Ectodermal cell (in vitro differentiated cells): Measurements from ENCODE around the gene ARF6.

Experiments
- H3K27ac ChIP-seq: 2 replicates; pipeline ENCODE4 v1.7.0; 2013; ENCODE audit warnings: mild to moderate bottlenecking, low read depth, low read length; ENCODE audit not compliant: insufficient read depth, poor library complexity, severe bottlenecking
- H3K27me3 ChIP-seq: 2 replicates; pipeline ENCODE4 v1.7.0; 2013; ENCODE audit warnings: mild to moderate bottlenecking, low read length; ENCODE audit not compliant: insufficient read depth, control insufficient read depth, poor library complexity, severe bottlenecking
- H3K36me3 ChIP-seq: one replicate; pipeline ENCODE4 v1.7.0; 2013; ENCODE audit warnings: low read length; ENCODE audit not compliant: control insufficient read depth, insufficient read depth
- H3K4me1 ChIP-seq: one replicate; pipeline ENCODE4 v1.7.0; 2013; ENCODE audit warnings: low read length; ENCODE audit not compliant: control insufficient read depth, insufficient read depth
- H3K4me3 ChIP-seq: 2 replicates; pipeline ENCODE4 v1.7.0; 2013; ENCODE audit warnings: low read depth, low read length, control low read depth; ENCODE audit not compliant: insufficient read depth
- H3K9me3 ChIP-seq: 2 replicates; pipeline ENCODE4 v1.7.0; 2013; ENCODE audit warnings: mild to moderate bottlenecking, low read length, moderate library complexity; ENCODE audit not compliant: control insufficient read depth
- WGBS, 2 experiments: methylation state at CpG; one replicate each; pipeline ENCODE4 v1.1.7; 2013; ENCODE audit warnings: missing lambda C conversion rate in 2 of 2; 5-methylcytosine and 5-hydroxymethylcytosine counted together

ARF6 gene

DNA sequence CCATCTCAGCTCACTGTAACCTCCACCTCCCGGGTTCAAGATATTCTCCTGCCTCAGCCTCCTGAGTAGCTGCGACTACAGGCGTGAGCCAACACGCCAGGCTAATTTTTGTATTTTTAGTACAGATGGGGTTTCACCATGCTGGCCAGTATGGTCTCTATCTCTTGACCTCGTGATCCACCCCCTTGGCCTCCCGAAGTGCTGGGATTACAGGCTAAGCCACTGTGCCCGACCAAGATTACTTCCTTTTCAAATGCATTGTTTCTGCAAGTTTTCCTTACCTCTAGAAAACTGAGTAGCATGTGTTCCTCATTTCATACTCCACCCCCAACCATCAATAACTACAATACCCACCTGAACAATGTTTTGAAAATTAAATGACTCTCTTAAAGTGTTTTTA, 13.1 kb downstream of the ARF6 start:
- no peaks in the 10 kb centered on the region for H3K27me3 ChIP-seq
- H3K36me3 ChIP-seq: no peaks in the 10 kb centered on the region
- H3K9me3 ChIP-seq: no peaks in the 10 kb centered on the region
- no peak overlapping the region for H3K27ac ChIP-seq
- H3K4me3 ChIP-seq: no peak overlapping the region
- WGBS, 2 experiments: 84 to 87% methylated on average over 7 of the region's 7 CpGs
- H3K4me1 ChIP-seq: no peaks in the 10 kb centered on the region

DNA sequence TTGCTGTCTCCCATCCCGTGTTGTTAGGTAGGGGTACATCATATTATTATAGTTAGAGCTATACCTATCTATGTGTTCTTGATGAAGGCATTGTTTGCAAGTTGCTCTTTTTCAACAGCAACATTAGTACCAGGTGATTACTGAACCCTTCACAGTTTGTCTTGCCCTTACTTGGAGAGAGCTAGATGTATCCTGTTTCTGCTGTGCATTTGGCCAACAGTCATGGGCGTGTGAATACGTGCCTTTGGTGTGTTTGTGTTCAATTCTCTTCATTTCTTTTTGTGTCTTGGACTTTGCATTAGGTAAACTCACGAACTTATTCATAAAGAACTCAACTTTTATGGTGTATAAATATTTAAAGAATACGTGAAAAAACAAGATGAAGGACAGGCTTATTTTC, 14.3 kb downstream of the ARF6 start:
- Histone ChIP-seq H3K4me1 (no peaks in the 10 kb centered on the region), H3K9me3 (no peaks in the 10 kb centered on the region), H3K27me3 (no peaks in the 10 kb centered on the region), H3K27ac (no peak overlapping the region), H3K4me3 (no peak overlapping the region), H3K36me3 (no peaks in the 10 kb centered on the region)
- 85 to 86% methylated on average over 3 to 5 of the region's 5 CpGs for WGBS, 2 experiments

DNA sequence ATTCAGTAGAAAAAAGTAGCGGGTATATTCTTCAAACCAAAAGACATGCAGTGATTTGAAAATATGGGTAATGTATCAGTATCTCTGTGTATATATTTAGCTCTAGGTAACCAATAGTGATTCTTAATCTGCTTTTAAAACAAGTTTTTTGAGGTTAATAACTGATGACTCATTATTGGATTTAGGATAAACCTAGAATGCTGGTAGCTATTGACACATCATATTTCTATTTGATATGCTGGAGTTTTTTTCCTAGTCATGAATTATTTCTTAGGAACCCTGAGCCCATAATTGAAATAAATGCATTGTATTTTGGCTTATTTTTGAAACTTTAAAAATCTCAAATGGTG, 15.5 kb downstream of the ARF6 start:
- WGBS, 2 experiments: 0% methylated on average over 1 of the region's 1 CpG; no CpG with 5 or more reads in 1 of the 2 experiments
- Histone ChIP-seq H3K4me1 (no peaks in the 10 kb centered on the region), H3K27ac (no peak overlapping the region), H3K36me3 (no peaks in the 10 kb centered on the region), H3K4me3 (no peak overlapping the region), H3K9me3 (no peaks in the 10 kb centered on the region), H3K27me3 (no peaks in the 10 kb centered on the region)

GRCh38 chr14:49909016-49909415, 16.1 kb downstream of the ARF6 start:
- Histone ChIP-seq H3K9me3 (no peaks in the 10 kb centered on the region), H3K27ac (no peak overlapping the region), H3K36me3 (no peaks in the 10 kb centered on the region), H3K4me3 (no peak overlapping the region), H3K4me1 (no peaks in the 10 kb centered on the region), H3K27me3 (no peaks in the 10 kb centered on the region)
- WGBS, 2 experiments: 97 to 100% methylated on average over 2 to 4 of the region's 4 CpGs

- Histone ChIP-seq H3K27ac (no peak overlapping the region), H3K4me3 (no peak overlapping the region), H3K27me3 (no peaks in the 10 kb centered on the region), H3K4me1 (no peaks in the 10 kb centered on the region), H3K36me3 (no peaks in the 10 kb centered on the region), H3K9me3 (no peaks in the 10 kb centered on the region)
These were observed 22.2 kb downstream of the ARF6 start for GRCh38 chr14:49915085-49915484.

DNA sequence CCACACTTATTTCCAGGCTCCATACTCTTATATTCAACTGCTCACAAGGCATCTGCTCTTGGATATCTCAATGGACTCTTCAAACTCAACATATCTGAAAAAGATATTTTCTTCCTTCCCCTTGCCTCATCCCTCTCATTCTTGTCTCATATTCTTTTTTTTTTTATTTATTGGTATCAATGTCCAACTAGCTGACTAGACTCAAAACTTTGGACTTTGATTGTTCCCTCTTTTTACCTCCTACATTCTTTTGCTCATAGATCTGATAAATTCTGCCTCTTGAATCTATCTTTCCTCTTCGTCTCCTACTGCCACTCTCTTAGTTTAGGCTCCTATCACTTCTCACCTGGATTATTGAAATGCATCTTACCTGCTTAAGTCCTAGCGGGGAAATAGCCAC, 25.8 kb downstream of the ARF6 start:
- Histone ChIP-seq H3K27me3 (no peaks in the 10 kb centered on the region), H3K4me1 (no peaks in the 10 kb centered on the region), H3K9me3 (no peaks in the 10 kb centered on the region), H3K36me3 (no peaks in the 10 kb centered on the region), H3K27ac (no peak overlapping the region), H3K4me3 (no peak overlapping the region)
- WGBS, 2 experiments: 90 to 97% methylated on average over 2 of the region's 2 CpGs

- Histone ChIP-seq H3K27ac (no peak overlapping the region), H3K9me3 (no peaks in the 10 kb centered on the region), H3K4me1 (no peaks in the 10 kb centered on the region), H3K27me3 (no peaks in the 10 kb centered on the region), H3K36me3 (no peaks in the 10 kb centered on the region), H3K4me3 (no peak overlapping the region)
- 87 to 91% methylated on average over 3 of the region's 3 CpGs for WGBS, 2 experiments
These were observed 27.2 kb downstream of the ARF6 start for GRCh38 chr14:49919825-49920659.

DNA sequence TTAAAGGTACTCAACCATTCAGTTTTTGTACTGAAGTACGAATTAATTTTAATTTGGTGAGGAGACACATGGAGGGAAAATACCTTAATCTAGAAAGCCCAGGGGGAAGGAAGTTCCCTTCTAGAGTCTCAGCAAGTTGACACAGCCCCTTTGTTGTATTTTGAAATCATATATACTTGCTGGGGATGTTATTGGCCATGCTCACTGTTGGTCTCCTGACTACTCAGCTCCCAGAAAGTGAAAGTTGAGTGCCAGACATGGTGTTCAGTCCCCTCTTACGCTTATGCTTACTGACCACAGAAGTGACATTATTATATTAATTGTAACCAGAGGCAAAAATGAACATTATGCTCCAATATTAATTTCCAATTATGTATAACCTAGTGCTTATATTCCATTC, 28.1 kb downstream of the ARF6 start:
- no peak overlapping the region for H3K27ac ChIP-seq
- 94 to 99% methylated on average over 1 to 2 of the region's 2 CpGs for WGBS, 2 experiments
- H3K9me3 ChIP-seq: no peaks in the 10 kb centered on the region

DNA sequence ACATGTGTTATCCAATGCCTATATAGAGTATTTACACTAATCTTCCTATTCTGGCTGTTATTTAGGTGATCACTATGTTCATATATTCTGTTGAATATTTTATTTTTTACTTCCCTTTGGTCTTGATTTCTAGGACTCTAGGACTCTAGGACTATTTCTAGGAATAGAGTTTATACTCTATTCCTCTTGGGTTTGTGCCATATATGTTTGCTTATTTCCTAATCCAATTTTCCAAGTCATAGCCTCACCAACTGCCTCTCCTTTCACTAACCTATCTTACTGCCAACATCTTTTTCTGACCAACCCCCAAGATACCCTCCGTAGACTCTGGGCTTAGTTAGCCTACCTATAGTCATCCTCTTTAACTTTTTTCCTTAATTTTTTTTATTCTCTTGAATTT, 28.5 kb downstream of the ARF6 start:
- WGBS, 2 experiments: 92 to 94% methylated on average over 1 of the region's 1 CpG
- H3K27ac ChIP-seq: no peak overlapping the region

More for the DNA sequence above, 28.1 kb downstream of the ARF6 start:
- Histone ChIP-seq H3K4me1 (no peaks in the 10 kb centered on the region), H3K4me3 (no peak overlapping the region), H3K36me3 (no peaks in the 10 kb centered on the region), H3K27me3 (no peaks in the 10 kb centered on the region)

GRCh38 chr14:49923442-49923841, 30.6 kb downstream of the ARF6 start:
- H3K27me3 ChIP-seq: no peaks in the 10 kb centered on the region
- no peaks in the 10 kb centered on the region for H3K36me3 ChIP-seq
- WGBS, 2 experiments: 79 to 95% methylated on average over 1 of the region's 1 CpG
- no peak overlapping the region for H3K4me3 ChIP-seq
- H3K27ac ChIP-seq: no peak overlapping the region
- H3K4me1 ChIP-seq: no peaks in the 10 kb centered on the region
- H3K9me3 ChIP-seq: no peaks in the 10 kb centered on the region

More for the DNA sequence above, 28.5 kb downstream of the ARF6 start:
- Histone ChIP-seq H3K36me3 (no peaks in the 10 kb centered on the region), H3K27me3 (no peaks in the 10 kb centered on the region), H3K4me3 (no peak overlapping the region), H3K9me3 (no peaks in the 10 kb centered on the region), H3K4me1 (no peaks in the 10 kb centered on the region)
